ENCODE measurements around the gene MAP2.

The MAP2 gene

GRCh38 chr2:209663139-209663538 is 239.3 kb downstream of the MAP2 start:
- DNase-seq: no peak

- no peak for DNase-seq
These were observed 239.8 kb downstream of the MAP2 start for GRCh38 chr2:209663656-209664055.

GRCh38 chr2:209666296-209666695 is 242.4 kb downstream of the MAP2 start:
- DNase-seq: no peak

- DNase-seq: no peak
These were observed 247.3 kb downstream of the MAP2 start for GRCh38 chr2:209671020-209671680.

- DNase-seq: no peak
These were observed 250.0 kb downstream of the MAP2 start for GRCh38 chr2:209673811-209674210.

GRCh38 chr2:209680596-209680995 is 256.7 kb downstream of the MAP2 start:
- no peak for DNase-seq

- no peak for DNase-seq
These were observed 257.4 kb downstream of the MAP2 start for GRCh38 chr2:209681201-209681735.

- no peak for DNase-seq
These were observed 258.8 kb downstream of the MAP2 start for GRCh38 chr2:209682646-209683045.

GRCh38 chr2:209685340-209685739 is 261.5 kb downstream of the MAP2 start:
- DNase-seq: no peak

- DNase-seq: no peak
These were observed 262.1 kb downstream of the MAP2 start for GRCh38 chr2:209685963-209686362.

GRCh38 chr2:209686448-209686847 is 262.6 kb downstream of the MAP2 start:
- DNase-seq: no peak

GRCh38 chr2:209687323-209687969 is 263.6 kb downstream of the MAP2 start:
- DNase-seq: no peak

GRCh38 chr2:209688385-209688784 is 264.5 kb downstream of the MAP2 start:
- no peak for DNase-seq

- no peak for DNase-seq
These were observed 266.3 kb downstream of the MAP2 start for GRCh38 chr2:209690029-209690754.

GRCh38 chr2:209694748-209695147 is 270.9 kb downstream of the MAP2 start:
- DNase-seq: no peak

GRCh38 chr2:209696836-209697711 is 273.2 kb downstream of the MAP2 start:
- DNase-seq: no peak

- no peak for DNase-seq
These were observed 278.9 kb downstream of the MAP2 start for GRCh38 chr2:209702775-209703174.

GRCh38 chr2:209713219-209713618 is 289.4 kb downstream of the MAP2 start:
- DNase-seq: no peak

GRCh38 chr2:209719034-209719433 is 295.2 kb downstream of the MAP2 start:
- no peak for DNase-seq

GRCh38 chr2:209721497-209721896 is 297.6 kb downstream of the MAP2 start:
- no peak for DNase-seq

- no peak for DNase-seq
These were observed 302.5 kb downstream of the MAP2 start for GRCh38 chr2:209726311-209726710.

GRCh38 chr2:209727077-209727476 is 303.2 kb downstream of the MAP2 start:
- no peak for DNase-seq

GRCh38 chr2:209734805-209735204 is 311.0 kb downstream of the MAP2 start:
- no peak for DNase-seq

All from suppressor macrophage treated with lipopolysaccharide for 1 hour (primary cell).